NCI-H748 (cell line): ENCODE measurements around the gene ECEL1.

Source experiments
- DNase-seq: peaks from one replicate; lab custom pipeline; 2025; ENCODE audit not compliant: unreplicated experiment; lab: John Stamatoyannopoulos, UW

Gene ECEL1

GRCh38 chr2:232522623-232523401, 35.2 kb upstream of the ECEL1 start:
- no peak for DNase-seq

GRCh38 chr2:232521959-232522622, 34.5 kb upstream of the ECEL1 start:
- DNase-seq = peak; percentile 41

GRCh38 chr2:232521098-232521497, 33.5 kb upstream of the ECEL1 start:
- DNase-seq = no peak

- no peak for DNase-seq
Measured at GRCh38 chr2:232520489-232520888, 32.9 kb upstream of the ECEL1 start.

- peak; percentile 33 for DNase-seq
Measured at GRCh38 chr2:232519581-232520438, 32.2 kb upstream of the ECEL1 start, which contains the start of gene PRSS56. PRSS56 (plus strand) TSS chr2:232520388; CDS start chr2:232520599, 211 bp downstream.

GRCh38 chr2:232518844-232519243, 31.2 kb upstream of the ECEL1 start:
- DNase-seq = no peak

- DNase-seq = no peak
Measured at GRCh38 chr2:232516551-232516950, 28.9 kb upstream of the ECEL1 start.

GRCh38 chr2:232515639-232516038, 28.0 kb upstream of the ECEL1 start:
- no peak for DNase-seq

- DNase-seq = no peak
Measured at GRCh38 chr2:232513353-232513752, 25.7 kb upstream of the ECEL1 start.

GRCh38 chr2:232512602-232513001, 25.0 kb upstream of the ECEL1 start:
- peak; percentile 46 for DNase-seq

GRCh38 chr2:232511336-232511890, 23.8 kb upstream of the ECEL1 start:
- peak; percentile 62 for DNase-seq

- no peak for DNase-seq
Measured at GRCh38 chr2:232508251-232508650, 20.6 kb upstream of the ECEL1 start.

GRCh38 chr2:232506709-232507108, 19.1 kb upstream of the ECEL1 start:
- no peak for DNase-seq

- no peak for DNase-seq
Measured at GRCh38 chr2:232505856-232506255, 18.2 kb upstream of the ECEL1 start.

GRCh38 chr2:232504438-232504837, 16.8 kb upstream of the ECEL1 start:
- DNase-seq = peak; percentile 87

GRCh38 chr2:232503809-232504323, 16.2 kb upstream of the ECEL1 start:
- no peak for DNase-seq

- DNase-seq = peak; percentile 68
Measured at GRCh38 chr2:232502911-232503808, 15.5 kb upstream of the ECEL1 start.

- no peak for DNase-seq
Measured at GRCh38 chr2:232502511-232502910, 14.9 kb upstream of the ECEL1 start.

- no peak for DNase-seq
Measured at GRCh38 chr2:232501794-232502390, 14.3 kb upstream of the ECEL1 start.
